ENCODE measurements around the gene TPO. TPM values are rescaled to one million over a fixed set of nuclear protein-coding genes. Genes with fewer than 3 reads are reported as not detected.
"Not testable (repeated sequence)": the region's sequence is repeated elsewhere in the genome, so short reads cannot be mapped to it uniquely, and the experiment has no call there.

Gene TPO
- total RNA-seq, 1 experiment from 2014 or later = not detected

DNA sequence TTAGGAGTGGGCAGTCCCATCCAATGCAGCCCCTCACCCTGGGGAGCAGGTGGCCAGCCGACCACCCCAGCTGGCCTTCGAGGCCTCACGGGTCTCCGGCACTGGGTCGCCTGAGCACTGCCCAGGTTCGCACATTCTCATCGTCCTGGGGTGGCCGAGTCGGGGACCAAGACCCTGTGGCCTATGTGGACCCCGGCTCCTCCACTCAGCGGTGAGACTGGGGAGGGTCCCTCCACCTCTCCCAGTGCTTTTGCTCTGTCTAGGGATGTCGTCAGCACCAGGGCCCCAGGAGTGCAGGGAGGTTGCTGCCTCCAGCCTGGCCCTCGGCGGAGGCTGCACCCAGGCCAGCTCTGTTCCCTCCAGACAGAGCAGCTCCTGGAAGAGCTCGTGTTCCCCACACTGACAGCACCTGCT, 89.6 kb downstream of the TPO start:
- H3K36me3 ChIP-seq = no peaks in the 10 kb centered on the region
- no peak overlapping the region for H3K4me3 ChIP-seq
- no peak for DNase-seq
- H3K27me3 ChIP-seq = peaks cover 34% of the 10 kb centered on the region; the same call in 1 of the 2 replicates
- H3K9me3 ChIP-seq (replicated peaks) = no peaks in the 10 kb centered on the region
- no peaks in the 10 kb centered on the region for H3K4me1 ChIP-seq
- H3K27ac ChIP-seq = no peak overlapping the region

DNA sequence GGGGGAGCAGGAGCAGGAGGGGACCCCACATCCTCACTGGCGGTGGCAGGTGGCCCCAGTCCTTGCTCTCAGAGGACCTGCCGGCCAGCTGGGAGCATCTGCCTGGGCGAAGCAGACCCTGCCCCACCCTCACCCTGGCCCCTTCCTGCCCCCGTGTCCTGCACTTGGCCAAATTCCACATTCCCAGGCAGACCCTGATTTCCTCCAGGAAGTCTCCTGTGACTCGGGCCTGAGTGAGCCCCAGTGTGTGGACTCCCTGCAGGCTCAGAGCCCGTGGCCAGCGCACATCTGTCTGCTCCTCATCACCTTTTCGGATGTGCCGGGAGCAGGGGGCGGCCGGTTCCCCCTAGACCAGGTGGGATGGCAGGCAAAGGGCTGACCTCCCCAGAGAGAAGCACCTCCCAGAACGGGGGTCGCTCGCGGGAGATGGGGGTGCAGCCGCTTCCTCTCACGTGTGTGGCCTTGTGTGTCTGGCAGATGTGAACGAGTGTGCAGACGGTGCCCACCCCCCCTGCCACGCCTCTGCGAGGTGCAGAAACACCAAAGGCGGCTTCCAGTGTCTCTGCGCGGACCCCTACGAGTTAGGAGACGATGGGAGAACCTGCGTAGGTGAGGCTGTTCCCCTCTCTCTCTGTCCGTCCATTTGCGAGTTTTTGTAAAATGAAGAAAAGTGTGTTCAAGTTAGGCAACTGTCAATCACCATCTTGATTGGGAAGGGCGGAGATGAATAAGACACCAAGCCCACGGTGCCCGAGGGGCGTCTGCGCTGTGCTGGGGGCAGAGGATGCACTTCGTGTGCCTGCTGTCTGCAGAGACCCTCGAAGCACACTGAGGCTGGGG, 90.4 kb downstream of the TPO start:
- no peak overlapping the region for H3K4me3 ChIP-seq
- H3K27ac ChIP-seq = no peak overlapping the region
- H3K4me1 ChIP-seq = no peaks in the 10 kb centered on the region
- H3K27me3 ChIP-seq = peaks cover 29% of the 10 kb centered on the region; the same call in 1 of the 2 replicates
- no peaks in the 10 kb centered on the region; the same call in 1 of the 2 replicates for H3K9me3 ChIP-seq (replicated peaks)
- H3K36me3 ChIP-seq = no peaks in the 10 kb centered on the region
- no peak for DNase-seq

DNA sequence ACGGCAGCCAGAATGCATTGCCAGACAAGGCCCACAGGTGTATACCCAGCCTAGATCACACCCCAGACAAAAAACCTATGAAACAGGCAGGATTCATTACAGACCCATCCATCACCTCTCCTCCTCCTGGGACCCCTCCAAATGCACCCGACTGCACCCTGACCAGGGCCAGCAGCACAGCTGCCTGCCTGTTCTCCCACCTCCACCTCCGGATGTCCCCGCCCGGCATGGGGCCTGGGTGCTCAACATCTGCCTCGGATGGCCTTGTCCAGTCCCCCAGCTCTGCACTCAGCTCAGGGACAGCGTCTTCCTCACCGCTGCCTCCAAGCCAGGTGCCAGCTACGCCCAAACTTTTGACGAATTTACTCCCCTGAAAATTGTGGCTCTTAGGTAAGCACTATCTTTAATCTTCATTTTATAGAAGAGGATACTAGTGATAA, 91.1 kb downstream of the TPO start:
- Histone ChIP-seq H3K27ac (no peak overlapping the region), H3K4me3 (no peak overlapping the region), H3K27me3 (peaks cover 29% of the 10 kb centered on the region; the same call in 1 of the 2 replicates), H3K4me1 (no peaks in the 10 kb centered on the region), H3K9me3 (replicated peaks) (no peaks in the 10 kb centered on the region; the same call in 1 of the 2 replicates), H3K36me3 (no peaks in the 10 kb centered on the region)
- no peak for DNase-seq

DNA sequence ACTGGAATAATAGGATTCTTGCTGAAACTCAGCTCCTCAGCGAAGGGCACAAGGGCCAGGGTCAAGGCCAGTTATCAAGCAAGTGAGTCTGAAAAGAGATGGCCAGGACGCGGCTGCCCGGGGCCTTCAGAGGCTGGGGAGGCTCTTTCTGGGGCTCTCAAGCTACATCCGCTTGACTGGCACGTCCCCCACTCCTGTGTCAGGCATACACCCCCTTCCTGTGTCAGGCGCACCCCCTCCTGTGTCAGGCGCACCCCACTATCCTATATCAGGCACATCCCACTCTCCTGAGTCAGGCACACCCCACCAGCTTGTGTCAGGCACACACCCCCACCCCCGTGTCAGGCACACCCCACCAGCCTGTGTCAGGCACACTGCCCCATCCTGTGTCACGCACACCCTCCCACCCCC, 91.8 kb downstream of the TPO start:
- H3K27me3 ChIP-seq = peaks cover 29% of the 10 kb centered on the region
- DNase-seq = no peak
- H3K9me3 ChIP-seq (replicated peaks) = no peaks in the 10 kb centered on the region; the same call in 1 of the 2 replicates
- no peak overlapping the region for H3K4me3 ChIP-seq
- H3K4me1 ChIP-seq = no peaks in the 10 kb centered on the region
- H3K36me3 ChIP-seq = no peaks in the 10 kb centered on the region
- no peak overlapping the region for H3K27ac ChIP-seq

DNA sequence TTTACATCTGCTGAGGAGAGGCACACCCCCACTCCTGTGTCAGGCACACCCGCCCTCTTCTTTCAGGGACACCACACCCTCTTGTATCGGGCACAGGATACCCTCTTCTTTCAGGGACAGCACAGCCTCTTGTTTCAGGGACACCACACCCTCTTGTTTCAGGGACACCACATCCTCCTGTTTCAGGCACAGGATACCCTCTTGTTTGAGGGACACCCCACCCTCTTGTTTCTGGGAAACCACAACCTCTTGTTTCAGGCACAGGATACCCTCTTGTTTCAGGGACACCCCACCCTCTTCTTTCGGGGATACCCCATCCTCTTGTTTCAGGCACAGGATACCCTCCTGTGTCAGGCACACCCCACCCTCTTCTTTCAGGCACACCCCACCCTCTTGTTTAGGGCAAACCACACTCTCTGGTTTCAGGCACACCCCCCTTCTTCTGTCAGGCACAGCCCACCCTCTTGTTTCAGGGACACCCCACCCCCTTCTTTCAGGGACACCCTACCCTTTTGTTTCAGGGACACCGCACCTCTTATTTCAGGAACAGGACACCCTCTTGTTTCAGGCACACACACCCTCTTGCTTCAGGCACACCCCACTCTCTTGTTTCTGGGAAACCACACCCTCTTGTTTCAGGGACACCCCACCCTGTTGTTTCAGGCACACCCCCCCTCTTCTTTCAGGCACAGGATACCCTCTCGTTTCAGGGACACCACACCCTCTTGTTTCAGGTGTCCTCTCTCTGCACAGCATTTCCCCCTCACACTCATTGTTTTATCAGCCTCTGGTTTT, 96.2 kb downstream of the TPO start:
- Histone ChIP-seq H3K36me3 (no peaks in the 10 kb centered on the region), H3K9me3 (replicated peaks) (no peaks in the 10 kb centered on the region; the same call in 1 of the 2 replicates), H3K27me3 (peaks cover 13% of the 10 kb centered on the region), H3K27ac (no peak overlapping the region), H3K4me3 (no peak overlapping the region), H3K4me1 (no peaks in the 10 kb centered on the region)
- DNase-seq = no peak

DNA sequence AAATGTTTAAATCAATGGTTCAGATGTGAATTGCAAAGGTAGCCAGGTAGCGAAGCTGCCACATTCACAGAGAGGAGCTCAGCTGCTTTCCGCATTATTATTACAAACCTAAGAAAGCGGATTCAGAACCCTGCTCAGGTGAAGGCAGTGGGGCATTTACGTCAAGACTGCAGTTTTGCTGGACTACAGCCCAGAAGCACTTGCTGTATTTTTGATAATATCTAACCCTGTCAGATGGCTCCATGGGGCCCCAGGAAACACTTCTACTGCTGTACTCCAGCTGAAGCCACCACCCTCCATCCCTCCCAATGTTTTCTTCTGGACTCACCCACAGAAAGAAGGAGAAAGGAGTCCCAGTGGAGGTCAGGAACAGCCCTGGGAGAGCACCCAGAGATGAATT, 96.9 kb downstream of the TPO start:
- no peaks in the 10 kb centered on the region for H3K36me3 ChIP-seq
- no peak overlapping the region for H3K27ac ChIP-seq
- H3K4me3 ChIP-seq = no peak overlapping the region
- no peaks in the 10 kb centered on the region for H3K4me1 ChIP-seq
- H3K27me3 ChIP-seq = peaks cover 13% of the 10 kb centered on the region
- H3K9me3 ChIP-seq (replicated peaks) = no peaks in the 10 kb centered on the region; the same call in 1 of the 2 replicates
- no peak for DNase-seq

DNA sequence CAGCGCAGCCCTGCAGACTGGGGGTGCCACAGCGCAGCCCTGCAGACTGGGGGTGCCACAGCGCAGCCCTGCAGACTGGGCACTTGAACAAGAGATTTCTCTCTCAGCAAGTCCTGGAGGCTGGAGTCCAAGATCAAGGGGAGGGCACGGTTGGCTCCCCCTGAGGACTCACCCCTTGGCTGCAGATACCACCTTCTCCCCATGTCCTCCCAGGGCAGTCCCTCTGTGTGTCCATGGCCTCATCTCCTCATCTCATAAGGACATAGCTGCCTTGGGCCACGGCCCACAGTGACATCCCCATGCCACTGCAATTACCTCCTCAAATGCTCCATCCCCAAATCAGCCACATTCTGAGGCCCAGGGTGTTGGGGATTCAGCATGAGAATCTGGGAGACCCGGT, 98.2 kb downstream of the TPO start:
- DNase-seq = no peak
- no peaks in the 10 kb centered on the region; the same call in 1 of the 2 replicates for H3K9me3 ChIP-seq (replicated peaks)

DNA sequence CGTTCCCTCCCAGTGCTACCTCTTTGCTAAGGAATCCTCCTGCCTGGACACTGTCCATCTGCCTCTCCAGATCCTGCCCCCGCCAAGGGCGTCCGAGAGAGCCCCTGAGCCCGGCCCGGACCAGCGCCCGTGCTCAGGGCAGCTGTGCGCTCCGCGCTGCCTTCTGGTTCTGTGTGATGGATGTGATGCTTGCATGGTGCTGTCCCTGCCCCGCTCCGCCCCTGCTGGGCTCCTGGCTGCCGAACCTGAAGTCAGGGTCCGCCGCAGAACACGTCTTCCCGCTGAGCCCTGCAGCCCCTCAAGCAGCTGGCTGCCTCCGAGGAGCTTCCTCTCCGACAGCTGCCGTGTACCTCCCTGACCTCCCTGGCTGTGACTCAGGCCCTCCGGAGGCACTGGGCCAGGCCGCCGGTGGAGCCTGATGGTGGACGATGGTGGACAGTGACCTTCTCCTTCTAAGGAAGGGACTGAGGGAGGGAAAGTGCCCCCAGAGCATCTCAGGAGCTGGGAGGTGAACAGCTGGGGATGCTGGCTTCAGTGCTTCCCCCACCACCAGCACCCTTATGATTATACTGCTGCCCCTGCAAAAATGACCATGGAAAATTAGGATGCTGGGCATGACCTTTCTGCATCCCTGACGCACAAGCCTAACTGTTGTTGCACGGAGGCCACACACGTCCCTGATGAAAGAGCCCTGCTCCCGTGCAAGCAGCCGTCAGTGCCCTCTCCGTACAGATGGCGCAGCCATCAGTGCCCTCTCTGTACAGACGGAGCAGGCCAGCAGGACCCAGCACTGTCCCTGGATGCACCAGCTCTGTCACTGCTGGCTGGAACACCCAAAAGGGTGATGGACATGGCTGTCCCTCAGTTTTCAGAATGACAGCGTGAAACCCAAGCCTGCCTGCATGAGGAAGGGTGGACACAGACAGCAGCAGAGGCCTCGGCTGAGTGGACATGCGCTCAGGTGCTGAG, 99.3 kb downstream of the TPO start:
- Histone ChIP-seq H3K4me1 (no peaks in the 10 kb centered on the region), H3K4me3 (no peak overlapping the region), H3K36me3 (no peaks in the 10 kb centered on the region), H3K27ac (no peak overlapping the region), H3K27me3 (peaks cover 18% of the 10 kb centered on the region), H3K9me3 (replicated peaks) (no peaks in the 10 kb centered on the region; the same call in 1 of the 2 replicates)
- no peak for DNase-seq

More for the DNA sequence above, 98.2 kb downstream of the TPO start:
- Histone ChIP-seq H3K36me3 (no peaks in the 10 kb centered on the region), H3K27ac (no peak overlapping the region), H3K4me1 (no peaks in the 10 kb centered on the region), H3K27me3 (peaks cover 18% of the 10 kb centered on the region), H3K4me3 (no peak overlapping the region)

DNA sequence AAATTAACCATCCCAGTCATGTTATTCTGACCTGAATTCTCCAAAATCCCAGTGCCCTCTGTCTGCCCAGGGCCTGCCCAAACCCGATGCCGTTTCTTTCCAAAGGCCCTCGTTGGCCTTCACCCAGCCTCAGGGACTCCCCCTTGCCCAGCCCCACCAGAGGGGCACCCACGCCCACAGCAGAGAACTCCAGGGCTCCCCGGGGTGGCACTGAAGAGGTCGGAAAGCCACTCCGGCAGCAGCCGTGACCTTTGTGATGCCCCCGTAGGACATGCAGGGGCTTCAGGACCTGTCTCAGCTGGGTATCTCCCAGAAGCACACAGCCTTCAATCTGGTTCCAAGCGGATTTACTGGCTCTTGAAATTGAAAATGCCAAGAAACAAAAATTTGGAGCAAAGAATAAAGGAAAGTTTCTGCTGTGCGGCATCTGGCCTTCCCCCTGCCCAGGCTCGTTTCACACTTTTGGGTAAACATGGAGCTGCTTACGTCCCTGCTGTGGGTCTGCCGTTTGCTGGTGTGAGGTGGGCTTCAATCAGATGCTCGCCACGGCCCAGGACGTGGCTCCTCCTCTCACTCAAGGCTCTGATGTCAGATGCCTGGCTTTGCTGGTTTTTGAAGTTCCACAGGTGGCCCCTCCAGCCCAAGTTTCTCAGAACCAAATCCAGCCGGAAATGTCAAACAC, 101.3 kb downstream of the TPO start:
- Histone ChIP-seq H3K9me3 (replicated peaks) (no peaks in the 10 kb centered on the region), H3K27me3 (peaks cover 18% of the 10 kb centered on the region), H3K27ac (no peak overlapping the region), H3K4me3 (no peak overlapping the region), H3K4me1 (no peaks in the 10 kb centered on the region), H3K36me3 (no peaks in the 10 kb centered on the region)
- no peak for DNase-seq

DNA sequence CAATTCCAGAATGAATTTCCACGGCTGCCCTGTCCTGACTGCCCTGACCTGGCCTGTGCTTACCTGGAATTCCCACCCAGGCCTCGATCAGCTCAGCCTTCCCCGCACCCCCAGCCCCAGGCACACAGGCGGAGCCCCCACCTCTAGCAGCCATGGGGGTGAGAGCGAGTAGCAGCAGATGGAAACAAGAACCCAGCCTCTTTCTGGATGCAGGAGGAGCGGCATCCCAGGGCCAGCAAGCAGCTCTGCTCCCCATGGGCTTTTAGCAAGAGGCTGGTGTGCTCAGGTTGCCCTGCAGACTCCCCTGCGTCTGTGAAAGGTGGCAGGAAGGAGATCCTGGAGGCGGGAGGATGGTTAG, 101.8 kb downstream of the TPO start:
- no peaks in the 10 kb centered on the region for H3K9me3 ChIP-seq (replicated peaks)
- H3K4me3 ChIP-seq = no peak overlapping the region
- no peak overlapping the region for H3K27ac ChIP-seq
- no peak for DNase-seq
- peaks cover 16% of the 10 kb centered on the region for H3K27me3 ChIP-seq
- H3K4me1 ChIP-seq = no peaks in the 10 kb centered on the region
- H3K36me3 ChIP-seq = no peaks in the 10 kb centered on the region

DNA sequence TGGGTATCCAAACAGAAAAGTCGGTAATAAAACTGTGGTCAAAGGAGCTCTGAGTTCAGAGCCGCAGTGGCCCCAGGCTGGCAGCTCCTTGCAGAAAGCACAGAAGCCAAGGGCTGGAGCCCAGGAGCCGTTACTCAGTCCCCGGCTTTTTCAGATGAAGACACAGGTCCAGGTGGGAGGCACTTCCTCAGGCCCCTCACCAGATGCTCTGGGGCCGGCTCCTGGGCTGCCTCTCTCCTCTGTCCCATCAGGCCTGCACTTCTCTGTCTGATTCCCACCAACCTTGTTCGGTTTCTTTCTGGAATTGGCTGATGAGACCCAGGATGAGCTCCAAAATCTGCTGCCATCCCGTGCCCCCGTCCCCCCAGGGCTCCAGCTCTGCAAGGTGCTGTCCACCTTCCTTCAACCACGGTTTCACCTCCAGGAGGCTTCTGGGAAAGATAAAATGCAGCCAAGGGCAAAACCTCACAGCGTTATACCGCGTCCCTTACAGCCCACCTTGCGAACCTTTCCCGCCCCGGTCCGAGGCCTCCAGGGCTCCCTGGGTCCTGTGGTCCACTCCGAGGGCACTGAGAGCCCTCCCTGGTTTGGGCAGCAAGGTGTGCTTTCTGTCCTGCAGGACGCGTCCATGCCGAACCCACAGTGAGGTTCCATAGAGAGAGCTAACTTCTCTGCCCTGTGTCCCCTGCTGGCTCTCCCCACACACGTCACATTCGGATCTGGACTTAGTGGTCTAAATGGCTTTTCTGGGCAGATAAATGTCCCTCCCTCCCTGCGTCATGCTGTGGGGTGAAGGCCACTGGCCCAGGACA, 102.9 kb downstream of the TPO start:
- Histone ChIP-seq H3K27ac (no peak overlapping the region), H3K36me3 (no peaks in the 10 kb centered on the region), H3K9me3 (replicated peaks) (no peaks in the 10 kb centered on the region), H3K27me3 (peaks cover 13% of the 10 kb centered on the region), H3K4me3 (no peak overlapping the region), H3K4me1 (no peaks in the 10 kb centered on the region)
- no peak for DNase-seq

DNA sequence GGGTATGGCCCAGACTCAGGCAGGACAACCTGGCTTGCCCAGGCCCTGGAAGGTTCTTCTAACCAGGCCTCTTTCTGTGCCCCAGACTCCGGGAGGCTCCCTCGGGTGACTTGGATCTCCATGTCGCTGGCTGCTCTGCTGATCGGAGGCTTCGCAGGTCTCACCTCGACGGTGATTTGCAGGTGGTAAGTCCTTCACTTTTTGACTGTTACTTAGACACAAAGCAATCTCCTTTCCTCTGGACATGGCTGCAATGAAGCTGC, 103.5 kb downstream of the TPO start:
- no peak overlapping the region for H3K4me3 ChIP-seq
- H3K9me3 ChIP-seq (replicated peaks) = no peaks in the 10 kb centered on the region
- H3K4me1 ChIP-seq = no peaks in the 10 kb centered on the region
- H3K27me3 ChIP-seq = peaks cover 13% of the 10 kb centered on the region
- no peaks in the 10 kb centered on the region for H3K36me3 ChIP-seq
- no peak overlapping the region for H3K27ac ChIP-seq
- DNase-seq = no peak

DNA sequence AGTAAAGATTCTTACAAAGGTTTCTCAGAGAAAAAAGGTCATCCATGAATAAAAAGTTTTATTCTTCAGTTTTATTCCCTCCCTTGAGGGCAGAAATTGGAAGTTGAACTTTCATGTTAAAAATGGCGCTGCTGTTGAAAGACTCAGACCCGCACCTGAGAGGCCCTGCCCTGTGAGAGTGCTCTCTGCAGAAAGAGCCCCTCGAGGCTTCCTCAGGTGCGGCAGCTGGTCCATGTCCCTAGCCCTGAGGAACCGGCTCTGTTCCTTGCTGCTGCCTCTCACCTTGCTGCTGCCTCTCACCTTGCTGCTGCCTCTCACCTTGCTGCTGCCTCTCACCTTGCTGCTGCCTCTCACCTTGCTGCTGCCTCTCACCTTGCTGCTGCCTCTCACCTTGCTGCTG, 104.0 kb downstream of the TPO start:
- H3K4me1 ChIP-seq; DNase-seq; H3K36me3 ChIP-seq; H3K27ac ChIP-seq; H3K4me3 ChIP-seq; H3K9me3 ChIP-seq (replicated peaks): not testable (repeated sequence)
- H3K27me3 ChIP-seq = peaks cover 13% of the 10 kb centered on the region
